Loucy (cell line): ENCODE results near the gene ESD.

Source experiments
- H2AFZ ChIP-seq: fragments of 200-600 bp; sonication (generic); 2 replicates; pipeline ENCODE4 v1.6.0; 2016; ENCODE audit warnings: antibody characterized with exemption, mild to moderate bottlenecking, low read length, moderate library complexity
- H3F3A ChIP-seq: fragments of 200-600 bp; 2 replicates; pipeline ENCODE4 v1.6.0; 2016; ENCODE audit warnings: antibody characterized with exemption, low read depth, mild to moderate bottlenecking
- H3K27me3 ChIP-seq: fragments of 200-600 bp; sonication (generic); 2 replicates; pipeline ENCODE4 v1.6.1; 2014; ENCODE audit warnings: low read length, mild to moderate bottlenecking; ENCODE audit not compliant: insufficient read depth, poor library complexity, severe bottlenecking
- H3K36me3 ChIP-seq: fragments of 200-600 bp; sonication (generic); 2 replicates; pipeline ENCODE4 v1.6.1; 2016; ENCODE audit warnings: low read length; ENCODE audit not compliant: insufficient read depth
- H3K4me1 ChIP-seq: fragments of 200-600 bp; sonication (generic); 2 replicates; pipeline ENCODE4 v1.5.1; 2014; ENCODE audit warnings: low read length, mild to moderate bottlenecking; ENCODE audit not compliant: insufficient read depth, poor library complexity, severe bottlenecking
- H3K4me2 ChIP-seq: fragments of 200-600 bp; sonication (generic); 2 replicates; pipeline ENCODE4 v1.6.0; 2014; ENCODE audit warnings: antibody characterized with exemption, low read length, low read depth, mild to moderate bottlenecking; ENCODE audit not compliant: poor library complexity, severe bottlenecking
- H3K4me3 ChIP-seq: fragments of 200-600 bp; sonication (generic); 2 replicates; pipeline ENCODE4 v1.5.1; 2014; ENCODE audit warnings: low read length, mild to moderate bottlenecking, mixed read lengths; ENCODE audit not compliant: poor library complexity, severe bottlenecking
- H3K79me2 ChIP-seq: fragments of 200-600 bp; sonication (generic); 2 replicates; pipeline ENCODE4 v1.6.1; 2014; ENCODE audit warnings: low read length; ENCODE audit not compliant: insufficient read depth
- H3K9ac ChIP-seq: fragments of 200-600 bp; sonication (generic); 2 replicates; pipeline ENCODE4 v1.6.0; 2014; ENCODE audit warnings: mild to moderate bottlenecking, low read depth, low read length, moderate library complexity; ENCODE audit not compliant: poor library complexity, severe bottlenecking
- H3K9me2 ChIP-seq: fragments of 200-600 bp; sonication (generic); replicated peaks from 2 replicates; pipeline ENCODE4 v1.6.1; 2016; ENCODE audit warnings: low read depth, low read length, mixed read lengths
- H3K9me3 ChIP-seq: fragments of 200-600 bp; sonication (generic); 2 replicates; pipeline ENCODE4 v1.6.1; 2014; ENCODE audit warnings: mild to moderate bottlenecking, antibody characterized with exemption, low read length, low read depth; ENCODE audit not compliant: insufficient read depth
- H4K20me1 ChIP-seq: fragments of 200-600 bp; sonication (generic); 2 replicates; pipeline ENCODE4 v1.6.0; 2014; ENCODE audit warnings: antibody characterized with exemption, low read length, mild to moderate bottlenecking; ENCODE audit not compliant: insufficient read depth, poor library complexity, severe bottlenecking
- CTCF ChIP-seq: fragments of 200-600 bp; sonication (generic); conservative IDR thresholded peaks from 2 replicates; pipeline ENCODE4 v1.5.1; 2014; ENCODE audit warnings: mild to moderate bottlenecking, antibody characterized with exemption, low read length
- EZH2phosphoT487 ChIP-seq: fragments of 200-600 bp; IDR thresholded peaks from 2 replicates; pipeline ENCODE4 v1.6.1; 2018; ENCODE audit warnings: antibody characterized with exemption, mild to moderate bottlenecking, moderate library complexity, borderline replicate concordance

The ESD gene

DNA sequence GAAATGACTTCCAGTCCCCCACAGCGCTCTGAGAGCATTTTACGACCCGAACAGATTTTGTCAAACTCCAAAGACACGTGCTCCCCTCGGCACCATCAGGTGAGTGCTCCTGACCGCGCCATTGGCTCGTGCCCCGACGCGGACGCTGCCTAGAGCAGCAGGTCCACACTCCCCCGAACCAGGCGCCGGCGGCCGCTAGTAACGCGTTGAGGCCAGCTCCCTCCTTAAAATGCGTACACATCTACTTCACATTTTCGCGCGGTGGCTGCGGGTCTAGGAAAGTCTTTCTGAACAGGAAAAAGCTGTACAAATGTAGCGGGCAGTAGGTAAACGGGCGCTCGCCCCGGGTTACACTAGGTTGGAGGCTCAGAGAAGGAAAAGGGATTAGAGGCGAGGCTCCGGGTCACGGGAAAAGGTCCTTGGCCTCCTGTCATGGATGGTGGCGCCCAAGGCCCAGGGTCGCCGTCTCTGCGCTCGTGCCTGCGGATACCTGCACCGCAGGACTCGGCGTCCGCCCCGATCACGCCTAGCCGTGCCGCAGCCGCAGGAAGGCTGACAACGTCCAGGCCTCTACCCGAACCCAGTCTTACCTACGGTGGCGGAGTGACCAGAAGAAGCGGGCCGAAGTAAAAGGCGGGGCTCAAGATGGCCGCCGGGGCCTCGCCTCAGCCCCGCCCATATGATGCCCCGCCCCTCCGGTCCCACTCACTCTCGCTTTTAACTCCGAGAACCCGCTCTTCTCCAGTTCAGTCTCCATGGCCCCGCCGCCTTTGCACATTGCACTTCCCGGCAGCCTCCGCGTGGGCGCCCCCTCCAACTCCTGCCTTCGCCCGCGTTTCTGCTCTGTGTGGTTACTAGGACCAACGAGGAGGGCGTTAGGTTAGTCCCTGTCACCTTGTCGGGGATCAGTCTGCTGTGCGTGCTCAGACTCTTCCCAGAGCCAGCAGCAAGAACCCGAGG lies at the start of gene ESD:
TSS of gene ESD (minus strand) at position 647 of the 960 bp plus-strand sequence. CDS start 5,748 bp downstream, outside the sequence.
- Histone ChIP-seq H3K4me2 (peak within 1 kb of the TSS; percentile 75), H3K4me1 (peaks cover 31% of the 10 kb centered on the region), H2AFZ (peak within 1 kb of the TSS; percentile 98), H3K36me3 (no peaks in the 10 kb centered on the region), H3K9ac (peak within 1 kb of the TSS; percentile 92), H3K27me3 (no peaks in the 10 kb centered on the region), H3K9me3 (no peaks in the 10 kb centered on the region), H3F3A (no peaks in the 10 kb centered on the region), H4K20me1 (no peaks in the 10 kb centered on the region), H3K9me2 (no peaks in the 10 kb centered on the region), H3K4me3 (peak within 1 kb of the TSS; percentile 94), H3K79me2 (peaks cover 14% of the 10 kb centered on the region; the same call in 1 of the 2 replicates)
- TF ChIP-seq EZH2phosphoT487: no peak
- no peak for TF ChIP-seq CTCF

DNA sequence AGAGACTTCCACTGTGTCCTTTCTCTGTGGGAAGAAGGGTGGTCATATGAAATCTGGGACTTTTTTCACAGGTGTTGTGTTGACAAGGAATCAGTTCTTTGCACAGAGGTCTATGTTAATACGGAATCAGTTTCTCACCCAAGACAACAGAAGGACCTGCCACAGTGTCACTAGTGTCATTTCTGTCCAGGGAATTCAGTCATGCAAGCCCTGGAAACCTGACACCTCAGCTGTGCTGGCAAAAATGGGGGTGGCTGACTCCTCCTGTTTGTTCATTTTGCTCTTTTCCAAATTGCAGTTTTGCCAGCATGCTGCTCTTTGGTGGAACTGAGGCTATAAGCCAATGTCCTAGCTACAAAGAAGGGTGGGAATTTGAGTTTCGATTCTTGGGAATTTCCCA lies 49.8 kb upstream of the ESD start:
- no peaks in the 10 kb centered on the region for H3K79me2 ChIP-seq
- H3K27me3 ChIP-seq: no peaks in the 10 kb centered on the region
- no peak overlapping the region for H2AFZ ChIP-seq
- no peak overlapping the region for H3K4me3 ChIP-seq
- H4K20me1 ChIP-seq: no peaks in the 10 kb centered on the region
- no peak overlapping the region for H3K9ac ChIP-seq
- no peaks in the 10 kb centered on the region for H3K9me2 ChIP-seq
- H3K4me1 ChIP-seq: no peaks in the 10 kb centered on the region
- H3F3A ChIP-seq: no peaks in the 10 kb centered on the region
- TF ChIP-seq CTCF: no peak
- TF ChIP-seq EZH2phosphoT487: no peak
- H3K4me2 ChIP-seq: no peak overlapping the region
- no peaks in the 10 kb centered on the region for H3K9me3 ChIP-seq
- H3K36me3 ChIP-seq: no peaks in the 10 kb centered on the region

DNA sequence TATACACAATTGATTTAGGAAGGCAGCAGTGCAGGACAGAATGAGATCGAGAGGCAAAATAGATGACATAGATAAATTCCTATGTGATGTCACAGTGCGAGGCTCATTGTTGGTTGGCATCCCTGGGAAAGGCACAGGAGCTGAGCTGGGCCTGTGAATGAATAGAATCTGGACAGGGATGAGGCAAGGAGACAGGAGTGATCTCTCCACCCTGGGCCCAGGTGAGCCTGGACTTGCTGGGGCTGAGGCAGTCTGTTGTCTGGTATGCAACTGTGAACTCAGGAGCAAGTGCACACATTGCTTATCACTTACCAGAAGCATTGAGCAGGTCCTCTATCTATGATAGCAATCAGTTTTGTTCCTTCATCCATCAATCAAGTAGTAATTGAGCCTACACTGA lies 48.2 kb upstream of the ESD start:
- no peaks in the 10 kb centered on the region for H3K36me3 ChIP-seq
- no peaks in the 10 kb centered on the region for H3K9me3 ChIP-seq
- no peak overlapping the region for H3K4me3 ChIP-seq
- H3K4me1 ChIP-seq: no peaks in the 10 kb centered on the region
- no peaks in the 10 kb centered on the region for H4K20me1 ChIP-seq
- no peaks in the 10 kb centered on the region for H3F3A ChIP-seq
- no peak overlapping the region for H2AFZ ChIP-seq
- H3K79me2 ChIP-seq: no peaks in the 10 kb centered on the region
- H3K27me3 ChIP-seq: no peaks in the 10 kb centered on the region
- H3K9ac ChIP-seq: no peak overlapping the region
- TF ChIP-seq CTCF: no peak
- no peak for TF ChIP-seq EZH2phosphoT487
- no peak overlapping the region for H3K4me2 ChIP-seq
- H3K9me2 ChIP-seq: no peaks in the 10 kb centered on the region
